NB4 (cell line): ENCODE measurements around the gene CXorf65.

Experiments
- DNase-seq: peaks from one replicate; pipeline ENCODE4 v3.0.0; 2010; ENCODE audit warnings: low read depth
- H3K4me3 ChIP-seq: one replicate; pipeline ENCODE4 v1.5.1; 2011; ENCODE audit warnings: mild to moderate bottlenecking, low read depth, low read length, moderate library complexity
- MYC ChIP-seq: IDR thresholded peaks from 2 replicates; pipeline ENCODE4 v1.6.1; 2011; ENCODE audit warnings: low read depth, low read length
- POLR2A ChIP-seq: IDR thresholded peaks from 2 replicates; pipeline ENCODE4 v1.6.1; 2011; ENCODE audit warnings: mild to moderate bottlenecking; ENCODE audit not compliant: insufficient read length; ENCODE audit errors: extremely low read depth
- TF ChIP-seq, protein P1 (sequence below): IDR thresholded peaks from 2 replicates; pipeline ENCODE4 v1.6.1; 2011; ENCODE audit warnings: low read depth, low read length
- TF ChIP-seq, protein P2 (sequence below): IDR thresholded peaks from one replicate; pipeline ENCODE4 v1.5.1; 2012; ENCODE audit warnings: low read depth, low read length

CXorf65 gene

DNA sequence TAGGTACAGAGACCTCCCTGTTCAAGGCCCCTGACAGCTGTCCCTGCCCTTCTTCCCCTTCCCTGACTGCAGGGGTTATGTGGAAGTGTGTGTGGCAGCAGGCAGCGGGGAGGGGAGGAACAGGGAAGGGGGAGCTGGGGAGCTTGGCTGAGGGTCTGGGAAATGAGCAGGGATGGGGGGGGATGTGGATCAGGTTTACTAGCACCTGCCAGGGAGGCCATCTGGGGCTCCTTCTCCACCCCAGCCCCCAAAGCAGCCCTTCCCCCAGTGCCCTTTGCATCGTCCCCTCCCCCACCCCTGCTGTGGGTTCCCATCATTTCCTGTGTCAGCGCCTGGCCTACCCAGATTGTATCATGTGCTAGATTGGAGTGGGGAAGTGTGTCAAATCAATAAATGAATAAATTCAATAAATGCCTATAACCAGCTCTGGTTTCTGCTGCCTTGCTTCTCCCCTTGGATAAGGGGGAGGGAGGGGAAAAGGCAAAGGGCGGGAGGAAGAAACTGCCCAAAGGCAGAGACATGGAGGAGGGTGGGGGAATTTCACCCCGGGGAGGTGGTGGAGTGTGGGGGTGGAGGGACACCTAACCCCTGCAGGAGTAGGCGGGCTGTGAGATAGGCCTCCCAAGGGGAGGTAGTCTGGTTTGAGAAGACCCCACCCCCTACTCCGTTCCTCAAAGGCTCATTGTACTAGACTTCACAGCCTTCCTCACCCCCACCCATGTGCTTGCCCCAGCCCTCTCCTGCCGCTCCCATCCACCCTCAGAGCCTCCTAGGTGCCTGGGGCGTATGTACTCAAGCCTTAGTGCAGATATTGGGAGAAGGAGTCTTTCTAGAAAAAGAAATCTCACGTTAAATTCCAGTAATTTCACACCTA lies 3.2 kb downstream of the CXorf65 start:
- H3K4me3 ChIP-seq, result peak overlapping the region; percentile 80
- peak; percentile 36 for TF ChIP-seq POLR2A
- TF ChIP-seq MYC, result peak; percentile 68
- TF ChIP-seq, protein P1, sequence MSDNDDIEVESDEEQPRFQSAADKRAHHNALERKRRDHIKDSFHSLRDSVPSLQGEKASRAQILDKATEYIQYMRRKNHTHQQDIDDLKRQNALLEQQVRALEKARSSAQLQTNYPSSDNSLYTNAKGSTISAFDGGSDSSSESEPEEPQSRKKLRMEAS, result peak; percentile 81
- TF ChIP-seq, protein P2, sequence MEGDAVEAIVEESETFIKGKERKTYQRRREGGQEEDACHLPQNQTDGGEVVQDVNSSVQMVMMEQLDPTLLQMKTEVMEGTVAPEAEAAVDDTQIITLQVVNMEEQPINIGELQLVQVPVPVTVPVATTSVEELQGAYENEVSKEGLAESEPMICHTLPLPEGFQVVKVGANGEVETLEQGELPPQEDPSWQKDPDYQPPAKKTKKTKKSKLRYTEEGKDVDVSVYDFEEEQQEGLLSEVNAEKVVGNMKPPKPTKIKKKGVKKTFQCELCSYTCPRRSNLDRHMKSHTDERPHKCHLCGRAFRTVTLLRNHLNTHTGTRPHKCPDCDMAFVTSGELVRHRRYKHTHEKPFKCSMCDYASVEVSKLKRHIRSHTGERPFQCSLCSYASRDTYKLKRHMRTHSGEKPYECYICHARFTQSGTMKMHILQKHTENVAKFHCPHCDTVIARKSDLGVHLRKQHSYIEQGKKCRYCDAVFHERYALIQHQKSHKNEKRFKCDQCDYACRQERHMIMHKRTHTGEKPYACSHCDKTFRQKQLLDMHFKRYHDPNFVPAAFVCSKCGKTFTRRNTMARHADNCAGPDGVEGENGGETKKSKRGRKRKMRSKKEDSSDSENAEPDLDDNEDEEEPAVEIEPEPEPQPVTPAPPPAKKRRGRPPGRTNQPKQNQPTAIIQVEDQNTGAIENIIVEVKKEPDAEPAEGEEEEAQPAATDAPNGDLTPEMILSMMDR, result no peak
- DNase-seq, result peak; percentile 95

DNA sequence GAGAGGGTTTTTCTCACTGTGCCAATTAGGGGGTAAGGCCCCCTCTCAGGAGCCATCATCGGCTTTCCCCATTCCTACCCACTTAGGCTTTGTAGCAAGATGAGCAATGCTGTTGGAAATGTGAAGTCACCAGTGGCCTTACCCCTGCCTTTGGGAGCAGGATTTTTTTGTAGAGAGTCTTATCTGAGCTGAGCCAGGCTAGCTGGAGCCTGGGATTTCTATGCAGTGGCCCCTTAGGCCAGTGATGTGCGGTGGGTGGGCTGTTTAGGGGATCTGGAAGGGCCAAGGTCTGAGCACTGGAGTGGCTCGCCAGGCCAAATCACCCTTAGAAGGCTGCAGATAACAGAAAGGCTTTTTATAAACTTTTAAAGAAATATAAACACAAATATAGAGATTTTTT lies 4.2 kb downstream of the CXorf65 start:
- H3K4me3 ChIP-seq, result no peak overlapping the region
- TF ChIP-seq, protein P1, result no peak
- TF ChIP-seq, protein P2, result no peak
- TF ChIP-seq MYC (no peak), POLR2A (no peak)
- no peak for DNase-seq

DNA sequence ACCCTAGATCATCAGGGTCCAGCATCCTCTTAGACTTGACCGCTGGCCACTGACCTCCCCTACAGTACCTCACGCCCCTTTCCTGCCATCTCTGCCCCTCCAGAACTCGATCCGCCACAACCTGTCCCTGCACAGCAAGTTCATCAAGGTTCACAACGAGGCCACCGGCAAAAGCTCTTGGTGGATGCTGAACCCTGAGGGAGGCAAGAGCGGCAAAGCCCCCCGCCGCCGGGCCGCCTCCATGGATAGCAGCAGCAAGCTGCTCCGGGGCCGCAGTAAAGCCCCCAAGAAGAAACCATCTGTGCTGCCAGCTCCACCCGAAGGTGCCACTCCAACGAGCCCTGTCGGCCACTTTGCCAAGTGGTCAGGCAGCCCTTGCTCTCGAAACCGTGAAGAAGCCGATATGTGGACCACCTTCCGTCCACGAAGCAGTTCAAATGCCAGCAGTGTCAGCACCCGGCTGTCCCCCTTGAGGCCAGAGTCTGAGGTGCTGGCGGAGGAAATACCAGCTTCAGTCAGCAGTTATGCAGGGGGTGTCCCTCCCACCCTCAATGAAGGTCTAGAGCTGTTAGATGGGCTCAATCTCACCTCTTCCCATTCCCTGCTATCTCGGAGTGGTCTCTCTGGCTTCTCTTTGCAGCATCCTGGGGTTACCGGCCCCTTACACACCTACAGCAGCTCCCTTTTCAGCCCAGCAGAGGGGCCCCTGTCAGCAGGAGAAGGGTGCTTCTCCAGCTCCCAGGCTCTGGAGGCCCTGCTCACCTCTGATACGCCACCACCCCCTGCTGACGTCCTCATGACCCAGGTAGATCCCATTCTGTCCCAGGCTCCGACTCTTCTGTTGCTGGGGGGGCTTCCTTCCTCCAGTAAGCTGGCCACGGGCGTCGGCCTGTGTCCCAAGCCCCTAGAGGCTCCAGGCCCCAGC lies 5.7 kb downstream of the CXorf65 start:
- H3K4me3 ChIP-seq, result no peak overlapping the region
- TF ChIP-seq MYC, result no peak
- DNase-seq, result no peak

DNA sequence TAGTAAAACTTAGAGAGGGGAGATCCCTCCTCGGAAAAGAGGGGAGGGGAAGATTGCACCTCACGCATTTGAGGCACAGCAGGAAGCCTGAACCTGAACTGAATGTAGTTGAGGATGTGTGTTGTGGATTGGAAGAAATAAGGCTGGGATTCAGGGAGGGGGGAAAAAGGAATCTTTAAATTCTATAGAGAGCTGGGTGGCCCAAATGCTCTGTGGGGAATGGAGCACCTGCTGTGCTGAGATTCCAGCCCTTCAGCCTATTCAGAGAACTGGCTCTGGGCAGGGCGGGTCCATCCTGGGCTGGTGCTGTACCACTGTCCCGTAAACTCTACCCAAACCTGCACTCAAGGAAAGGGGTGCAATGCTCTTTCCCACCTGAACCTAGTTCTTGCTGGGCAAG lies 6.8 kb downstream of the CXorf65 start:
- TF ChIP-seq MYC (no peak), POLR2A (no peak)
- TF ChIP-seq, protein P2, result no peak
- TF ChIP-seq, protein P1, result no peak
- no peak for DNase-seq
- H3K4me3 ChIP-seq, result no peak overlapping the region

DNA sequence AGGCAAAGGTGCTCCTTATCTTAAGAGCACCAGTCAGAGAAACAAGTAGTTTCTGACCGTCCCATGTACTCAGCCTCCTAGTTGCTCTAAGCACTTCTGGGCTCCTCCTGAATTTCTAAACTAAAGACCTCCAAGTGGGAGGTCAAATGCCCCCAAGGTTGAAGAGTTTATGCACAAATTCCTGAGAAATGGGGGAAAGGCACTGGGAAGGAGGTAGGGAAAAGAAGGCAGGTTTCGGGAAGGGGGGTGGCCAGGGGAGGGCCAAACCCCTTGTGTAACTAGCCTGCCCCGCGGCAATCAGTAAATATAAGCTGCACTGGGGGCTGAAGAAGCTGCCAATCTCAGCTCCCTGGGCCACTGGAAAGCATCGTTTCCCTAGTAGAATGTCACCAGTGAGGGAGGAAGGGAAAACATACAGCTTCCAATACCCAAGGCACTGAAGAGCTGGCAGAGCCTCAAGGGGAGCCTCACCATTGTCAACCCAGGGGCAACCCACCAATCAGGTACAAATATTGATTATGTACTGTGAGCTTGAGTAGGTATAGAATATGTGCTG lies 7.5 kb downstream of the CXorf65 start:
- H3K4me3 ChIP-seq, result no peak overlapping the region
- TF ChIP-seq, protein P2, result no peak
- TF ChIP-seq, protein P1, result no peak
- no peak for TF ChIP-seq MYC
- DNase-seq, result no peak

DNA sequence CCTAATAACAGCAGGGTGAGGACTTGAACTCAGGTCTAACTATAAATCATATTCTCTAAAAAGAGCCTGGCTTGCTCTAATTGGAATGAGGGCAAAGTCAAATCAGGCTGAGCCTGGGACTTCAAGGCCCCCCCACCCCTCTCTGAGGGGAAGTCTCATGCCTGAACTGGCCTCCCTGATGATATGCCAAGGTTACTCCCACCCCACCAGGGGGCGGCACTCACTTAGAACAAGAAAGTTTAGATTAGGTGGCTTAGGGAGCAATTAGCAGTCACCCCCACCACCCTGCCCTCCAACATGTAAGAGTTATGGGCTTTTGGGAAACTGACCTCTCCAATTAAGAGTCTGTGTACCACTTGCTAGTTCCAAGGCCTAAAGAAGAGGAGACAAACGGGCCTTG lies 8.2 kb downstream of the CXorf65 start:
- DNase-seq, result peak; percentile 86
- H3K4me3 ChIP-seq, result no peak overlapping the region
- TF ChIP-seq, protein P1, result no peak
- TF ChIP-seq, protein P2, result peak; percentile 70
